Peyer's patch (tissue), 4 donors: Measurements from ENCODE around the gene DACT2.

ENCODE experiments used
- POLR2A ChIP-seq, 2 donors: fragments of 450-650 bp; IDR thresholded peaks; one replicate each; pipeline ENCODE4 v1.5.1; 2017; ENCODE audit warnings: antibody characterized with exemption in 2 of 2, mild to moderate bottlenecking in 2 of 2, moderate library complexity in 2 of 2
- TF ChIP-seq, protein P1 (sequence below), 6 experiments: fragments of 450-650 bp in 4 of 6; fragments of 200-600 bp in 2 of 6; sonication (generic) in 1 of 6; IDR thresholded peaks; one replicate each; pipeline ENCODE4 v1.5.1; 2017 to 2019; ENCODE audit warnings: antibody characterized with exemption in 6 of 6, mild to moderate bottlenecking in 3 of 6, moderate library complexity in 1 of 6

DNA sequence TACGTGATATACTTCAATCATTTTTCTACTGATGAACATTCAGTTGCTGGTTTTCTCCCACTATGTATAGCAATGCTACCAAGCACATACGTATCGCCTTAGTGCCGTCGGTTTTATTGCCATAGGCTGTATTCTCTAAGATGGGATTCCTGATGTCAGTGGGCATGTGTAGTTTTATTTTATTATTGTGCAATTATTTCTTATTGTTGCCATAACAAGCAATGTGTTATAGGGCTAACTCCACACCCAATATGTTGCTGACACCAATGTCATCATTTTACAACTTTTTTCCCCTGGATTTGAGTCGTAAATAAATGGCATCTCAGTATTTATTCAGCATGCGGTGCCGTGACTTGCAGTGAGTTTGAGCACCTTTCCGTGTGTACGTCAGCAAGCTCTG lies 10.8 kb upstream of the DACT2 start:
- TF ChIP-seq, protein P1, sequence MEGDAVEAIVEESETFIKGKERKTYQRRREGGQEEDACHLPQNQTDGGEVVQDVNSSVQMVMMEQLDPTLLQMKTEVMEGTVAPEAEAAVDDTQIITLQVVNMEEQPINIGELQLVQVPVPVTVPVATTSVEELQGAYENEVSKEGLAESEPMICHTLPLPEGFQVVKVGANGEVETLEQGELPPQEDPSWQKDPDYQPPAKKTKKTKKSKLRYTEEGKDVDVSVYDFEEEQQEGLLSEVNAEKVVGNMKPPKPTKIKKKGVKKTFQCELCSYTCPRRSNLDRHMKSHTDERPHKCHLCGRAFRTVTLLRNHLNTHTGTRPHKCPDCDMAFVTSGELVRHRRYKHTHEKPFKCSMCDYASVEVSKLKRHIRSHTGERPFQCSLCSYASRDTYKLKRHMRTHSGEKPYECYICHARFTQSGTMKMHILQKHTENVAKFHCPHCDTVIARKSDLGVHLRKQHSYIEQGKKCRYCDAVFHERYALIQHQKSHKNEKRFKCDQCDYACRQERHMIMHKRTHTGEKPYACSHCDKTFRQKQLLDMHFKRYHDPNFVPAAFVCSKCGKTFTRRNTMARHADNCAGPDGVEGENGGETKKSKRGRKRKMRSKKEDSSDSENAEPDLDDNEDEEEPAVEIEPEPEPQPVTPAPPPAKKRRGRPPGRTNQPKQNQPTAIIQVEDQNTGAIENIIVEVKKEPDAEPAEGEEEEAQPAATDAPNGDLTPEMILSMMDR (IDR thresholded peaks at IDR 0.05), result no peak
- no peak for TF ChIP-seq POLR2A (IDR thresholded peaks at IDR 0.05)
